22Rv1 (cell line): Measurements from ENCODE around the gene COMTD1.
"Not testable (repeated sequence)": the region's sequence is repeated elsewhere in the genome, so short reads cannot be mapped to it uniquely, and the experiment has no call there.

Experiments used
- H3K27ac ChIP-seq: fragments of 450-650 bp; 2 replicates; pipeline ENCODE4 v1.5.1; 2017
- CTCF ChIP-seq: fragments of 450-650 bp; IDR thresholded peaks from 2 replicates; pipeline ENCODE4 v1.5.1; 2017; ENCODE audit warnings: mild to moderate bottlenecking
- ZFX ChIP-seq: fragments of 450-650 bp; IDR thresholded peaks from 2 replicates; pipeline ENCODE4 v1.6.1; 2017; ENCODE audit warnings: antibody characterized with exemption, borderline replicate concordance

Gene COMTD1

GRCh38 chr10:75197906-75198305 lies 37.9 kb downstream of the COMTD1 start:
- H3K27ac ChIP-seq: no peak overlapping the region
- TF ChIP-seq ZFX: no peak
- no peak for TF ChIP-seq CTCF

GRCh38 chr10:75197066-75197465 lies 38.7 kb downstream of the COMTD1 start:
- H3K27ac ChIP-seq: no peak overlapping the region
- no peak for TF ChIP-seq CTCF
- no peak for TF ChIP-seq ZFX

GRCh38 chr10:75195035-75195763 lies 40.6 kb downstream of the COMTD1 start:
- TF ChIP-seq CTCF (no peak), ZFX (no peak)
- H3K27ac ChIP-seq: no peak overlapping the region

- H3K27ac ChIP-seq: not testable (repeated sequence)
These were observed 41.1 kb downstream of the COMTD1 start for GRCh38 chr10:75194625-75195024.

- H3K27ac ChIP-seq: no peak overlapping the region
- TF ChIP-seq CTCF (no peak), ZFX (no peak)
These were observed 43.8 kb downstream of the COMTD1 start for GRCh38 chr10:75191821-75192568.

- no peak for TF ChIP-seq CTCF
- TF ChIP-seq ZFX: no peak
- no peak overlapping the region for H3K27ac ChIP-seq
These were observed 46.3 kb downstream of the COMTD1 start for GRCh38 chr10:75189266-75190096.

- H3K27ac ChIP-seq: not testable (repeated sequence)
These were observed 47.2 kb downstream of the COMTD1 start for GRCh38 chr10:75188522-75188921.

- no peak overlapping the region for H3K27ac ChIP-seq
These were observed 47.8 kb downstream of the COMTD1 start for GRCh38 chr10:75187961-75188426.

More at GRCh38 chr10:75187961-75188426, 47.8 kb downstream of the COMTD1 start:
- TF ChIP-seq CTCF (peak; percentile 81), ZFX (no peak)
